GM19452 (cell line): ENCODE data around the gene HIPK4.

Experiments
- ATAC-seq: cut with Tn5 transposase; IDR thresholded peaks from one replicate; pipeline ENCODE4 v1.9.1; 2021; ENCODE audit not compliant: unreplicated experiment

HIPK4 gene

GRCh38 chr19:40367577-40368434, 22.2 kb downstream of the HIPK4 start:
- no peak for ATAC-seq

GRCh38 chr19:40366697-40367561, 23.1 kb downstream of the HIPK4 start:
- ATAC-seq, result no peak

- no peak for ATAC-seq
Observed at GRCh38 chr19:40365613-40366401, 24.2 kb downstream of the HIPK4 start.

- ATAC-seq, result no peak
Observed at GRCh38 chr19:40365010-40365409, 25.0 kb downstream of the HIPK4 start.

GRCh38 chr19:40363069-40363468, 26.9 kb downstream of the HIPK4 start:
- ATAC-seq, result no peak

- no peak for ATAC-seq
Observed at GRCh38 chr19:40362160-40362559, 27.8 kb downstream of the HIPK4 start.

- ATAC-seq, result no peak
Observed at GRCh38 chr19:40360708-40361241, 29.2 kb downstream of the HIPK4 start.

- no peak for ATAC-seq
Observed at GRCh38 chr19:40360020-40360707, 29.8 kb downstream of the HIPK4 start.

- no peak for ATAC-seq
Observed at GRCh38 chr19:40358773-40359172, 31.2 kb downstream of the HIPK4 start.

- ATAC-seq, result no peak
Observed at GRCh38 chr19:40357640-40358039, 32.3 kb downstream of the HIPK4 start.

- ATAC-seq, result no peak
Observed at GRCh38 chr19:40356681-40357595, 33.0 kb downstream of the HIPK4 start.

GRCh38 chr19:40355975-40356680, 33.9 kb downstream of the HIPK4 start:
- no peak for ATAC-seq

GRCh38 chr19:40348961-40349507, 40.9 kb downstream of the HIPK4 start:
- ATAC-seq, result no peak

GRCh38 chr19:40348125-40348913, 41.7 kb downstream of the HIPK4 start, which contains the start of the genes C19orf47 and PLD3:
Gene C19orf47, minus strand, starts transcription at chr19:40348397. Its CDS starts 6,540 bp downstream, at chr19:40341857.
Gene PLD3, plus strand, starts transcription at chr19:40348695. Its CDS starts 17,789 bp downstream, at chr19:40366484.
- ATAC-seq, result peak; percentile 94

GRCh38 chr19:40344422-40344821, 45.6 kb downstream of the HIPK4 start:
- ATAC-seq, result no peak

- no peak for ATAC-seq
Observed at GRCh38 chr19:40342644-40343311, 47.2 kb downstream of the HIPK4 start.
